ENCODE results near the gene UNCX.

The UNCX gene

DNA sequence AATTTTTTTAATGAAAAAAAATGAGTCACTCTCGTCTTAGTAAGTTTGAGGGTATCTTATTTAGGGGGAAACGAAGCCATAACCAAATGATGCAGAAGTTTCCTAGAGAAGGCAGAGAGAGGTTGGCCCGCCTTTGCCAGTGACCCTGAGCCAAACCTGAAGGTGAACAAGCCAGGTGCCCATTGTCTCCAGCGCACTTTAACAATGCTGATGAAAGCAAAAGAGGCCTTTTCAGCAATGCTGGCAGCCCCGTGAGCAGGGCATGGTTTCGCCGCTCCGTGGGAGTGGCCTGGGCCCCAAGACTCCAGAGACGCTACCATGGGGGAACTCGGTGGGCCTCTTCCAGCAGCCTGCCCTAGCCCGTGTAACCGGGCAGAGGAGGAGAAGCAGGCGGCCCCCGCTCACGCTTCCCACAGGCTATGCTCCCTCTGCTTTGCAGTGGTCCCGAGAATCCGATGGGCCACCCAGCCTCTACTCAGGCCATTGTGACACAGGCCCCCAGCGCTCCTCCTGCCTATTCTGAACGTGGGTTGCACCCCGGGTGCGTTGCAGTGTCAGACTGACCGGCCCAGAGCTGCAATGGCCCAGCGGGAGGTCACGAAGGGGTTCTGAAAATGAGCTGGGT lies 14.0 kb upstream of the UNCX start:
- no peak for DNase-seq (ENCODE audit: low spot score)

DNA sequence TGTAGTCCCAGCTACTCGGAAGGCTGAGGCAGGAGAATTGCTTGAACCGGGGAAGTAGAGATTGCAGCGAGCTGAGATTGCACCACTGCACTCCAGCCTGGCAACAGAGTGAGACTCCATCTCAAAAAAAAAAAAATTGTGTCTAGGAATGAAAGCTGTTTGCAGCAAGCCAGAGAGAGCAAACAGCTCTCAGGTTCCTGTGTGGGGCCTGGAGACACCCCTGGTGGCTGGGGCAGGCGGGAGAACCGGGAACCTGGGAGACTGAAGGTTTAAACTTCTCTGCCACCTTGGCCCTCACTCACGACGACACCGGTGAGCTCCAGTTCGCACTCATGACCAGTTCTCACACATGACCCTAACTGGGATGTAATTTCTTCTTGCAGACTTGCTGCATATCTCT lies 13.2 kb upstream of the UNCX start:
- DNase-seq (ENCODE audit: low spot score), result no peak

DNA sequence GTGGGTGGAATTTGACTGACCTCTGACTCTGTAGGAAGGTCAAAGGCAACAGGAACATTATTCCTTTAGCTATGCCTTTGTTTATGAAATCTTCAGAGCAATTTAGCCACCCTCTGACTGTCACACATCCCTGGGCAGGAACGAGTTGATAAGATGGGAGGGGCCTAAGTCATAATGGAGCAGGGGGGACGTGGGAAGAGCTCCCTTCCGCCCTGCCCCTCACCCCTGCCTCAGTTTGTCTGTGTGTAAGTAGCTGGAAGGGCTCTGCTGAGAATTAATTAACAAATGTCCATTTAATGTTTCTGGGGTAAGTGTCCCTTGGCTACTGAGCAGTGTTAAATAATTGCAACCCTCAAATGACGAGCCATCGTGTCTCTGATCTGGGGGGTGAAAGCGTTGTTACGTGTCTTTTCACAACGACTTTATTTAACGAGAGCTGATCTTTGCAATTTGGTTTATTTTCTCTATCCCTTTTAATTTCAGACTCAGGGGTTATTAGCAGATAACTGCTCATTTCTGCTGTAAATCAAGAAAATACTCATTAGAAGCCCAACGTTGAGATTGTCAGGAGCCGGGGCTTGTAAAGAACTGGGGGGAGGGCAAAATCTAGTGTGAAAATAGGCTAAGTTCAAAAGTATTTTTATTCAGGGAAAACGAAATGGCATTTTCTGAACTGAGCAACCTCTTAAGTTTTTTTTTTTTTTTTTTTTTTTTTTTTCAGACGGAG lies 12.5 kb upstream of the UNCX start:
- DNase-seq (ENCODE audit: low spot score), result no peak

DNA sequence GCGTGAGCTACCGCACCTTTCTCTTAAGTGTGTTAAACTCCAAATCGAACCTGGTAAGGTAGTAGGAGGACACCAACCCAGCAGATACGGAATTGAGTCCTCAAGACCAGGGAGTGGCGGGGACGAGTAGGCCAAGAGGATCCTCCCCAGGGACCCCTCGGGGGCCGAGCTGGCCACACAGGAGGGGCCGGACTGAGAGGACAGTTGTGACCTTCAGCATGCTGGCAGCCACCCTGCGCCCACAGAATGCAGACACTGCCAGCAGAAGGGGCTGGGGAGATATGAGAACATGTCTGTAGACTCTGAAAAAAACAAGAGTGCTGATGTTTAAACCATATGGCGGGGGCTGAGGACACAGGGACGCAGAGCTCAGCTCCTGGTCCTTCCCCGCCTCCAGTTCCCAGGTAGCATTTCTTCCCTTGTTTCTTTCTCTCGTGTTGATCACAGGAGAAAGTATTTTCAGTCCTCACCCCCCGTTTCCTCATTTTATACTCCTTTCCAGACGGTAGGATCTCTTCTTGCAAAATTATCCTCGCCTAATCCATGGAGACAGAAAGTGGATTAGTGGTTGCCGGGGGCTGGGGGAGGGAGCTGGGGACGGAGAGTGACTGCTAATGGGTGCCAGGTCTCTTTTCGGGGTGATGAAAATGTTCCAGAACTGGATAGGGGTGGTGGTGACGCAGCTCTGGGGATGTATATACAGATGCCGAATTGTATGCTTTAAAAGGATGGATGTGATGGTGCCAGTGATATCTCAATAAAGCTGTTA lies 11.5 kb upstream of the UNCX start:
- DNase-seq (ENCODE audit: low spot score), result no peak

DNA sequence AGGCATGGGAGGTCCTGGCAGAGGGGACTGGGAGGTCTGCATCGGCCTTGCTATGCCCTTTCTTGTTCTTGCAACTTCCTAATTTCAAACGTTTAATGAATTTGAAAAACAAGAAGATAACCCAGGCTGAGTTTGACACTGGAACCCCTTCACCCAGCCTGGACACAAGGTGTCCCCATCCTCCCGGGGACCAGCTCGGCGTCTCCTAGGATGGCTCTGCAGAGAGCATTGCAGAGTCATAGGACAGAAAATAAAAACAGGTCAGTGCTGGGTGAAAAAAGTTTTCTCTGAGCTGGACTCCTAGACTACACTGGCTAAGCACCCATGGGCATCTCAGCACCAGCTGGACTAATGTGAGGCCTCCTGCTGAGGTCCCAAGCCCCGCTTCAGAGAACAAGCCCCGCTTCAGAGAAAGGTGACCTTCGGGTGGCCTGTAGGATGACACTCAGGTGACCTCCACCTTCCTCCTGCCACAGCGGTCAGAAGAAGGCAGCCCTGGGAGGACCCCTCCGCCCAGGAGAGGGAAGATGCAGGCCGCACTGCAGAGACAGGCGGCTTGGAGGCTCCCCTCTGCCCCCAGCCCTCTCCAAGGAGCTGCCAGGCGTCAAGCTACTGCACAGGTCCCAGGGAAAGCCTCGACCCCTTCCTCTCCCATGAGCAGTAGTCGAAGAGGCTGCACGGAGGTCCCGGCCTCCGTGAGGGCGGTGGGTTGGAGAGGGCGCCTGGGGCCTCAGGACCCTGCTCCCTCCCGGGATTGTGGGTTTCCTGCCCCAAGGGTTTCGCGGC lies 9.3 kb upstream of the UNCX start:
- no peak for DNase-seq (ENCODE audit: low spot score)

DNA sequence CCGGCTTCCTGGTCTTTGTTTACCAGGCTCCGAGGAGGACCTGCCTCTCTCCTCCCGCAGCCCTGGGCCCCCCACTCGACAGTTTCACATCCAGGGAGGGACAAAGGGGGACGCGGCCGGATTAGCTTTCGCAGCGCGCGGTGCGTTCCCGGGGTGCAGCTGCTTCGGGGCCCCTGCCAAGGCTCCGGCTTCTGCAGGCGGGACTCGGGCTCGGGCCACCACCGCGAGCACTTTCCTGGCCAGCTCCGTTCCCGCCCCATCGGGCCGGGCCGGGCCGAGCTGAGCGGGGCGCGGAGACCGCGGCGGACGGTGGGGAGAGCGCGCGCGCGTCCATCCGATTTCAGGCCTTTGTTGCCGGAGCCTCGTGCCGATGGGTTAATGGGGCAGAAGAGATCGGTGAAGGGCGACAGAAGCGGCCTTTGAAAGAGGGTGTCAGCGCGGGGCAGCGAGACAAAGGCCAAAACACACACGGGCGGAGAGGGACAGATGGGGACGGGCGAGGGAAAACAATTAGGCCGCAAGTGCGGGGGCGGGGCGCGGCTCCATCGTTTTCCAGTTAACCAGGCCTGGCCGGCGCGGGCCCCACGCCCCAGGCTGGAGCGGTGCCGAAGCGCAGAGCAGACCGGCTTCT lies 8.5 kb upstream of the UNCX start:
- DNase-seq (ENCODE audit: low spot score), result no peak

DNA sequence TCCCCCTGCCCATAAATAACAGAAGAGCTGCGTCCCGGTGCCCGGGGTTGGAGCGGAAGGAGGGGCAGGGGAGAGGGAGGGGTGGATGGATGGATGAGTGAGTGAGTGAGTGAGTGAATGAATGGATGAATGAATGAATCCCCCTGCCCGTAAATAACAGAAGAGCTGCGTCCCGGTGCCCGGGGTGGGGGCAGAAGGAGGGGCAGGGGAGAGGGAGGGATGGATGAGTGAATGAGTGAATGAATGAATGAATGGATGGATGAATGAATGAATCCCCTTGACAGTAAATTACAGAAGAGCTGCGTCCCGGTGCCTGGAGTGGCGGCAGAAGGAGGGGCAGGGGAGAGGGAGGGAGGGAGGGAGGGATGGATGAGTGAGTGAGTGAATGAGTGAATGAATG lies 7.6 kb upstream of the UNCX start:
- no peak for DNase-seq (ENCODE audit: low spot score)

DNA sequence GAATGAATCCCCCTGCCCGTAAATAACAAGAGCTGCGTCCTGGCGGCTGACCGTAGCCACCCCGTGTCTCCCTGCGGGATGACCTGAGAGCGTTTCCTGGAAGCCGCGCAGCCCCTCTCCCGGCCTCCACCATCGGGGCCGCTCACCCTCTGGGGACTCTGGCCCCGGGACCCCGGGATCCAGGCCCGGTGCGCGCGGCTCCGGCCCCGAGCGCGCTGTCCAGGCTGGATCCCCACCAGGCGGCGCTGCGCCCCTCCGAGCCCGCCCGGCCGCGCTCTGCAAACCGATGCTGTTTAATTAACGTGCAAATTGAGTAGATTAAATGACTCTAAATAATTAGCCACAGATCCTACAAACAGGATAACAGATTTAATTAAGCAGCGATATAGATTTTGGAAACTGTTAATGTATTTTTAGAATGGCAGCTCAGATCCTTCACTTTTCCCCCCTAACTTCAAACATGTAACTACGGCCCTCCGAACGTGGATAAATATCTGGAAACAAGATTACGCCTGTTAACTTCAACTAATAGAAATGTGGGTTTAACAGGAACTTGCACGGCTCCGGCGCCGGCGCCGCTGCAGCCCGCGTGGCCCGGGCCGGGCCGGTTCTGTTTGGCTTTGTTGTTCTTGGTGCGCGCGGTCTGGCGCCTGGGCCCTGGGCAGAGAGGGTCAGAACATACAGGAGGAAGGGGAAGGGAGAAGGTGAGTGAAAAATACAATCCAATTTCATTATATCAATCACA lies 7.1 kb upstream of the UNCX start:
- DNase-seq (ENCODE audit: low spot score), result peak; percentile 28

DNA sequence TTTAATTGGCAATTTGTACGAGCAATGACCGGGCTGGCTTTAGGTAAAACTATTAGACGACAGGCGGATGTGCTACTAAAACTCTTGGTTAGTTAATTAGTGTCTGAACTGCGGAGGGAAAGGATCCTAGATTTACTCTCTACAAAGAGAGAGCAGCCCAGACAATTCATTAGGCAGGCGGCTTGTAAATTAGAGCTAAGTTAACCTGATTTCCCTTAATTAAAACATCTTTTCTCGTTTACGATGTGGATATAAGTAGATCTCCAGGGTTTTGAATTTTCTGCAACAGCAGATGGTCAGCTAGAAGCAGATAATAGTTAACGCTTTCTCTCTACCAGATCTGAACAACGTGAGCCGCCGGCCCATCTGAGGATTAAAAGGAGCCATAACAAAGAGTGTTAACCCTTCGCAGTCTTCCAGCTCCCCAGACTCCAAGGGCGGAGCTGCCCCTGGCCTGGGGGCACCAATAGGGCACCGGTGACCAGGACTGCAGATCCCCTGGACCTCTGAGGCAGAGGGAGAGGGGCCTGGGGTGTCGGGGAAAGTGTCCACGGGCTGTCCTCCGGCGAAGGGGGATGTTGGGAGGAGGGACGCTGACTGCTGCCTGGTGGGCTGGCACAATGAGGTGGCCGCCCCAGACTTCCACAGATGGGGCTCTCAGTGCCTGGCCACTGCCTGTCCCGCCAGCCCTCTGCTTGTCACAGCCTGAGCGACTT lies 6.3 kb upstream of the UNCX start:
- DNase-seq (ENCODE audit: low spot score), result no peak

DNA sequence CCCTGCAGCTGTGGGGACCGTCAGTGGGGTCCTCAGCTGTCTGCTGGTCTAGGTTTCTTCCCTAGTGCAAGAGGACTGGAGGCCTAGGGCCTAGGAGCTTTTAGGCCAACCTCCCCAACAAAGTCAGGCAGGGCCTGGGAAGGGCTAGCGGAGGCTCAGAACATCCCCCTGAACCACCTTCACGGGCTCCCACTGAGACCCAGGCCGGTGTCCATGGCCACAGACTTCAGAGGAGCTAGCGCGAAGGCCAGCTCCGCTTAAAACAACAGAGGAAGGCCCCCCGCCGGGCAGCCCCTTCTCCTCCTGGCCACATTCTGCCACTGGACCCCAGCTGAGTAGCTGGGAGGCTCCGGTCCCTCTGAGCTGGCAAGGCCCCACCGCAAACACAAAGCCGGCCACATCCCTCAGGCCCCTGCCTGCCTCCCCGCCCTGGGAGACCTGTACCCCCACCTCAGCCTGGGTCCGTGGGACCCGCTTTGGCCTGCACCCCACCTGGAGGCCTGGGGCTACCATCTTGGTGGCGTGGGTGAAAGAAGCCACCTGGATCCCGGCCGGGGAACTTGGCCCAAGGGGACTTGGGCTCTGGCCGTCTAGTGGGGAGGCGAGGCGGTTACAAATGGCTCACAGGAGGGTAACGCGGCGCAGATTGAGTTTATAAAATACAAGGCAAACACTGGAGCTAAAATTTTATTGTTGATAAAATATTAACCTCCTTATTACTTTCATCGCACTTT lies 5.4 kb upstream of the UNCX start:
- no peak for DNase-seq (ENCODE audit: low spot score)

DNA sequence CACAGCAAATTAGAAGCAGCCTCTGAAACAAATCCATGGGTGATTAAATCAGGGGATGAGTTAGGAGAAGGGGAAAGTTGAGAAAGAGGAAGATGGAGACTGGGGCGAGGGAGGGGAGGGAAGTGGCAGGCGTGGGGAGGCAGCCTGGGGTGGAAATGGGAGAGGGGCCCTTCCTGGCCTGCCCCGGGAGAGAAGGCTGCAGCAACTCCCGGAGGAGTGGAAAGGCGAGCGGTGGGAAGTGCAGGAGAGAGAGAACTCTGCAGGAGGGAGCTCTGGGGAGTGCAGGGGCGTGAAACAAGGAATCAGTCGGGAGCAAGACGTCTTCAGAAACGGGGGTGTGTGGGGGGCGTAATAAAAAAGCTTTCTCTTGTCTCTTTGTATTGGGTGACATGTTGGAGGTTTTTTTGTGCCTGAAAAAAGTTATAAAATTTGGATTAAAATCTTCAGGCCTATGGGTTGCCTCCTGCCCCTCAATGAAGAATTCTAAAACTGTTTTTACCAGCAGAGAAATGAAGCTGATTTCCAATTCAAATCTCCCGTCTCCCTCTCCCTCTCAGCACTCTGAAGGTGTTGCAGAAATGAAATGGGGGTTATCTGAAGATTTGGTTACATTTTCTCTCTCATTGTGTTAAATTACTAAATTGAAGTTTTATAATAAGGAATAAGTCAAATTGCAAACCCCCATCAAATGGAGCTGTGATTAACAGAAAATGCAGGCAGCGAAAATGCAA lies 4.7 kb upstream of the UNCX start:
- DNase-seq (ENCODE audit: low spot score), result no peak

DNA sequence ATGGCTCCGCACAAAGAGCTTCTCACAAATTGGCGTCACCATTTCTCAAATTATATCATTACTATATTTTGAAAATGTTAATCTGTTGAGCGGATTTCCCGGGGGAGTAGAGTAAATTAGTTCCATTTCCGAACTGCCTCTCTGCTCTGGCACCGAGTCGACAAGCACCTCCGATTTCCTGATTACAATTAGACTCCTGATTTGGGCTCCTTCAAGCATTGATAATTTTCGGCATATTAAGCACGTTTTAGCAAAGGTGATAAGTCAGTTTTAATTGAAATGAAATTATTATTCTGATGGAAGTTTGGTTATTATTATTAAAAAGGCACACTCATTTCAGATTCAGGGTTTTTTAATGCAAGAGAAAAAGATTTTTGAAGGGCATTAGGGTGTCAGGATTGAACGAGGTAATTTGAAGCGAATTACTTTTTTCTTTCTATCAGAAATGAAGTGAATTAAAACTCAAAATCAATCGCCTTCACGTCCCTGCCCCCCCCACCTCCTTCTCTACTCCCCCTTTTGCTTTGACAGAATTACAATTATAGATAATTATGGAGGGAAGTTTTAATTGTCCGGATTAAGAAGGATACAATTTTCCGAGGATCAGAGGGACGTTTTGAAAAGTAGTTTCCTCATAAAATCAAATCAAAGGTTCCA lies 4.0 kb upstream of the UNCX start:
- DNase-seq (ENCODE audit: low spot score), result no peak

DNA sequence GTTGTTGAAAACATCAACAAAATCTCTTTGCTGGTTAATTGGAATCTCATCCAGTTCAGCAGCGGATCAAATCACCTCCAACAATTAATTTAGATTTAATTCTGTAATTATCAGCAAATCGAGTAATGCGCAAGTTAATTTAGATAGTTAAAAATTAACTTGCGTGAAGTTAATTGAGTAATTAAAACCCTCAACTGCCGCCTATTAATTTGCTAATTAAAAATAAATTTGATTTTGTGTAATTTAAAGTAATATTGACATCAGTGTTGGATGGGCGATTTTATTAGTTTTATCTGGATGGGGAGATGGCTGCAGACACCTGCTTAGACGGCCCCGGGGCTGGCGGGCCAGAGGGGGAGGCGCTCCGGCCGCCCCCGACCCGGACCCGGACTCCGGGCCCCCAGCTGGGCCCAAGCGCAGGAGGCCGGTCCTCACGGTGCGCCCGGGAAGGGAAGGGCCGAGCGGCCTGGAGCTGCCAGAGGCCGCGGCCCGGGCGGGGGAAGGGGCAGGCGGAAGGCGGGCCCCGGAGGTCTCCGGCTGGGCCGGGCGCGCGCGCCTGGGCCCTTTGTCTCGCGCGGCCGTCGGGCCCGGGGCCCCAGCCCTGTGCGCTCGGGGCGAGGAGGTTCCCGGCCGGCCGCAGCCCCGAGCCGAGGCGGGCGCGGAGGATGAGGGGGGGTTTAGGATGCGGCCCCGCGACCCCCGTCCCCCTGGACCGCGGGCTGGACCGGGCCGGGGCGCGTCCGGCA lies 3.3 kb upstream of the UNCX start:
- no peak for DNase-seq (ENCODE audit: low spot score)

DNA sequence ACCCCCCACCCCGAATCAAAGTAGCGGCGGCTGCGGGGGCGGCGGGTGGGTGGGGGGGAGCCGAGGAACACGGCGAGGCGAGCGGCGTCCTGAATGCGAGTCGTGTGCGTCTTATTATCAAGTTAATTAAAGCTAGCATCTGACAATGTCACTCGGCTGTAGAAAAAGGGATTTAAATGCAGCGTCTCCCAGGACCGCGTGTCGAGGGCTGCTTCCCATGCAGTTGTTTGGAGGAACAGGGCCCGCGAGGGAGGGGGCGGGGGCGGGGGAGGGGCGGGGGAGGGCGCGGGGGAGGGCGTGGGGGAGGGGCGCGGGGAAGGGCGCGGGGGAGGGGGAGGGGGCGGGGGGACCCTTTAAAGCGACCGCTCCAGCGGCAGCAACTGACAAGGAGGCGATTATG lies 2.7 kb upstream of the UNCX start:
- DNase-seq (ENCODE audit: low spot score), result no peak

DNA sequence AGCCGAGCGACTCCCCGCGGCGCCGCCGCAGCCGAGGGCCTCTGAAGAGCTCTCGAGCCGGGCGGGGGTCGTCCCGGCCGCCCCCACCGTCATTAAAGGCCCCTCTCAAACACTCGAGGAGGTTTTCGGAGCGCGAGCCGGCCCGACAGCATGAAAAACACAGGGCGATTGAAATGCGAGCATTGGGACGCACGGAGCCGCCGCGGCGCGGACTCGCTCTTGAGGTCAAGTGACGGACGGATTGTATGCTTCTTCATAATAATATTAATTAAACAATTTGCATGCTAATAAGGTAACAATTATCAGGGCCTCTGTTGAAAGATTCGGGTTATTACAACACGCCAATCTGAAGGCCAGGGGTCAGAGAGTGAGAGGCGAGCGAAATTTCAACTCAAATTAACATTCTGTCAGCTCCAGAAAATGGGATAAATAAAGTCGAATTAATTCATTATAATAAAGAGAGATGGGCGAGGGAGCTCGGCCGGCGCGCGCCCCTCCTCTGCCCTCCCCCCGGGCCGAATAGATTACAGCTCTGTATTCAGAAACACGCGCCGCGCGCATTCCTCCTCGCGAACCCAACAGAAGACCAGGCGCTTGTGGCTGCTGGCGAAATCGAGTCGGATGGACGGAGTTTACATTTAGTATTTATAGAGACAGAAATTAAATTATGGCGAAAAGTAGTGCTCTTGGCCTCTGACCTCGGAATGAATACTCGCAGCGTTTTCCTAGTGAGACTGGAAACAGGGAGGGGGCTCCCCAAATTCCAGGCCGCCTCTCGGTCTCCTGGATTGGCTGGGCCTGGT lies 2.1 kb upstream of the UNCX start:
- DNase-seq (ENCODE audit: low spot score), result no peak

DNA sequence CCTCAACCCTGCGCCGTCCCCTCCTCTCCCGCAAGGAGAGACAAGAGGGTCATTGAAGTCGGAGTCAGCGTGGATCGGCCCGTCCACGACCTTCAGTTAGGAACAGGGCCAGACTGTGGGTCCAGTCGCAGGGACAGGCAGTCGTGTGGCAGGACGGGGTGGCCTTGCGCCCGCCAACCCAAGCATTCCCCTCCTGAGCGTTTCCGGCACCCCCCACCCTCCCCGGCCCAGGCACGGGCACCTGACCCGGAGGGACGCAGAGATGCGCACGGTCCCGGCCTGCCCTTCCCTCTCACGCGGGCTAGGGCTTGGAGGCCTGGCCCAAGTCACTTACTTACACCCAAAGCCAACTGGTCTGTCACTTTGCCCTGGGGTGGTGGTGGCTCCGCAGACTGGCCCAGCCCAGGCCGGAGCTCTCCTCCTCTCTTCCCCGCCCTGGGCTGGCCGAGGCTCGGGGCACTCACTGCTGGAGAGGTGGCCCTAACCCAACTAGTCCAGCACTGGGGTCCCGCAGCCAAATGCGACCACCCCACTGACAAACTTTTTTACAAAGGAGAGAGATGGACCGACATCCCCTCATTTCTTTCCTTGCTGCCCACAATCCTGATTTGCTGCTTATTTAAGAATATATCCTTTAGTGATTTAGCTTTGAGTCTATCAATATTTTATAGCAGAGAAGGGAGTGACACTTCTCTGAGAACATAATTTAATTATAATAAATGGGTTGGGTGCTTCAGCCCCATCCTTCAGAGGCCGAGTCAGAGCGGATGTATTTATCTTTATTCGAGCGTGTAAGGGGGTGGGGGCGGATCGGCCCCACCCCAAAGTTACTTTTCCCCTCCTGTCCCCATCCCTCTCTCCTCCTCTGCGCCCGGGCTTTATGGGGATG lies 1.2 kb upstream of the UNCX start:
- no peak for DNase-seq (ENCODE audit: low spot score)

Measured in CD4-positive, alpha-beta T cell treated with Interleukin-15 for 4 hours (primary cell).